Upper lobe of left lung (tissue), 4 donors: ENCODE measurements around the gene PRKD1.

ENCODE experiments used
- EP300 ChIP-seq, 4 donors: sonication (generic); formaldehyde crosslinking; IDR thresholded peaks; one replicate each; pipeline ENCODE4 v1.5.1; 2017; ENCODE audit warnings: antibody characterized with exemption in 4 of 4, control low read depth in 2 of 4
- POLR2AphosphoS5 ChIP-seq, 2 donors: sonication (generic); formaldehyde crosslinking; IDR thresholded peaks; one replicate each; pipeline ENCODE4 v1.5.1; 2017; ENCODE audit warnings: antibody characterized with exemption in 2 of 2
- TF ChIP-seq, protein P1 (sequence below), 6 experiments: fragments of 450-650 bp in 4 of 6; fragments of 200-600 bp in 2 of 6; sonication (generic) in 2 of 6; IDR thresholded peaks; one replicate each; pipeline ENCODE4 v1.5.1; 2016 to 2019; ENCODE audit warnings: antibody characterized with exemption in 6 of 6

DNA sequence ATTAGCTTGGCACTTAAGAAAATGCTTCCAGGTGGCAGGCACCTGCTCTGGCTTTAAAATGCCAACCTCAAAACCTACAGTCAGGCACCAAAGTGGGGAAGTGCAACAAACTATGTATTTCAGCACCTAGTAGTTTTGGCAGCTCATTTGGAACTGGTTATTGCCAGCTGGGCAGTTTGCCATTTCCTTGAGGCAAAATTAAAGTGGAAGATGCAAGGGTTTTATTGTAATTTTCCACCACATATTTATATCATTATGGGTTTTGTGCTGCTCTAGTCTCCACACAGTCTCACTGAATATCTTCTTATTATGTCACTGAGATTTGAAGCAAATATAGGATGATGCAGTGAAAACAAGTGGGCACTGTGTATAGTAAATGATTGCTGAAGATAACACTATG lies 117.0 kb downstream of the PRKD1 start:
- TF ChIP-seq, protein P1, sequence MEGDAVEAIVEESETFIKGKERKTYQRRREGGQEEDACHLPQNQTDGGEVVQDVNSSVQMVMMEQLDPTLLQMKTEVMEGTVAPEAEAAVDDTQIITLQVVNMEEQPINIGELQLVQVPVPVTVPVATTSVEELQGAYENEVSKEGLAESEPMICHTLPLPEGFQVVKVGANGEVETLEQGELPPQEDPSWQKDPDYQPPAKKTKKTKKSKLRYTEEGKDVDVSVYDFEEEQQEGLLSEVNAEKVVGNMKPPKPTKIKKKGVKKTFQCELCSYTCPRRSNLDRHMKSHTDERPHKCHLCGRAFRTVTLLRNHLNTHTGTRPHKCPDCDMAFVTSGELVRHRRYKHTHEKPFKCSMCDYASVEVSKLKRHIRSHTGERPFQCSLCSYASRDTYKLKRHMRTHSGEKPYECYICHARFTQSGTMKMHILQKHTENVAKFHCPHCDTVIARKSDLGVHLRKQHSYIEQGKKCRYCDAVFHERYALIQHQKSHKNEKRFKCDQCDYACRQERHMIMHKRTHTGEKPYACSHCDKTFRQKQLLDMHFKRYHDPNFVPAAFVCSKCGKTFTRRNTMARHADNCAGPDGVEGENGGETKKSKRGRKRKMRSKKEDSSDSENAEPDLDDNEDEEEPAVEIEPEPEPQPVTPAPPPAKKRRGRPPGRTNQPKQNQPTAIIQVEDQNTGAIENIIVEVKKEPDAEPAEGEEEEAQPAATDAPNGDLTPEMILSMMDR (IDR thresholded peaks at IDR 0.05): no peak
- TF ChIP-seq EP300 (IDR thresholded peaks at IDR 0.05) (no peak), POLR2AphosphoS5 (IDR thresholded peaks at IDR 0.05) (no peak)
